Keratinocyte (primary cell): Measurements from ENCODE around the gene FAM24B. TPM values are rescaled to one million over a fixed set of nuclear protein-coding genes. Genes with fewer than 3 reads are reported as not detected.

Experiments used
- DNase-seq: peaks from one replicate; pipeline ENCODE4 v3.0.0-alpha.2; 2011; ENCODE audit warnings: low read depth, missing footprints, low spot score
- FAIRE-seq: peaks from 2 replicates; lab custom pipeline; 2011; peaks lifted over from hg19 to GRCh38; lab: Jason Lieb, UNC
- H2AFZ ChIP-seq: 2 replicates; pipeline ENCODE4 v1.6.0; 2012; ENCODE audit warnings: low read length, control low read depth, inconsistent platforms; ENCODE audit not compliant: control insufficient read depth
- H3K27ac ChIP-seq: 2 replicates; pipeline ENCODE4 v1.5.1; 2011; ENCODE audit warnings: low read length; ENCODE audit not compliant: control insufficient read depth, insufficient read depth
- H3K27me3 ChIP-seq: 3 replicates; pipeline ENCODE4 v1.6.0; 2011; ENCODE audit warnings: low read length; ENCODE audit not compliant: control insufficient read depth, insufficient read depth; ENCODE audit errors: extremely low read depth
- H3K36me3 ChIP-seq, 2 experiments: 2 replicates in 1 of 2; 3 replicates in 1 of 2; pipeline ENCODE4 v1.5.1; 2011; ENCODE audit warnings: low read length in 2 of 2, mild to moderate bottlenecking in 1 of 2; ENCODE audit not compliant: control insufficient read depth in 2 of 2, insufficient read depth in 2 of 2; ENCODE audit errors: extremely low read depth in 1 of 2
- H3K4me1 ChIP-seq: 3 replicates; pipeline ENCODE4 v1.5.1; 2011; ENCODE audit warnings: low read length; ENCODE audit not compliant: control insufficient read depth, insufficient read depth; ENCODE audit errors: extremely low read depth
- H3K4me2 ChIP-seq: 3 replicates; pipeline ENCODE4 v1.6.0; 2011; ENCODE audit warnings: low read depth, low read length; ENCODE audit not compliant: control insufficient read depth, insufficient read depth; ENCODE audit errors: extremely low read depth
- H3K4me3 ChIP-seq, 3 experiments: fragments of 200-600 bp in 1 of 3; sonication (generic) in 1 of 3; 2 replicates in 2 of 3; 3 replicates in 1 of 3; pipeline ENCODE4 v1.5.1; 2011 to 2016; ENCODE audit warnings: low read length in 3 of 3, mild to moderate bottlenecking in 3 of 3, control low read depth in 2 of 3, inconsistent platforms in 1 of 3, low read depth in 1 of 3, mixed read lengths in 1 of 3, mixed run types in 1 of 3, moderate library complexity in 1 of 3; ENCODE audit not compliant: control insufficient read depth in 2 of 3, insufficient read depth in 2 of 3; ENCODE audit errors: extremely low read depth in 1 of 3
- H3K79me2 ChIP-seq: 2 replicates; pipeline ENCODE4 v1.6.0; 2012; ENCODE audit warnings: low read length; ENCODE audit not compliant: control insufficient read depth, insufficient read depth
- H3K9ac ChIP-seq: 3 replicates; pipeline ENCODE4 v1.6.0; 2011; ENCODE audit warnings: low read length; ENCODE audit not compliant: control insufficient read depth, insufficient read depth; ENCODE audit errors: extremely low read depth
- H3K9me1 ChIP-seq: 3 replicates; pipeline ENCODE4 v1.6.0; 2011; ENCODE audit warnings: low read length; ENCODE audit not compliant: control insufficient read depth, insufficient read depth; ENCODE audit errors: extremely low read depth
- H3K9me3 ChIP-seq: 2 replicates; pipeline ENCODE4 v1.5.1; 2012; ENCODE audit warnings: low read depth, low read length; ENCODE audit not compliant: control insufficient read depth
- H4K20me1 ChIP-seq: 3 replicates; pipeline ENCODE4 v1.6.0; 2011; ENCODE audit warnings: low read length; ENCODE audit not compliant: control insufficient read depth, insufficient read depth; ENCODE audit errors: extremely low read depth
- EZH2 ChIP-seq: IDR thresholded peaks from one replicate; pipeline ENCODE4 v1.6.1; 2012; ENCODE audit warnings: inconsistent platforms, mild to moderate bottlenecking, low read length, moderate library complexity
- dilution Hi-C: fragments of 300-500 bp; cut with MboI; formaldehyde crosslinking; loops from one replicate; pipeline ENCODE4 v1.7.0; 2020; ENCODE audit warnings: low sequenced_read_pairs; ENCODE audit not compliant: extremely low pct_ligation_motif_present
- polyA minus RNA-seq, 3 experiments: library from RNA; depleted of rRNA, polyadenylated mRNA; stranded (reverse); fragments of >200 nt; gene quantifications; 1 replicate in 1 of 3; 2 replicates in 1 of 3; 3 replicates in 1 of 3; pipeline ENCODE4 v1.2.3, GENCODE V29; 2011
- polyA plus RNA-seq, 5 experiments: library from polyadenylated mRNA; depleted of rRNA in 3 of 5; stranded (reverse) in 3 of 5; stranded (forward) in 1 of 5; unstranded in 1 of 5; fragments of >200 nt; gene quantifications; 1 replicate in 1 of 5; 2 replicates in 3 of 5; 3 replicates in 1 of 5; pipeline versions ENCODE4 v1.2.1 to v1.2.3, GENCODE V29; 2011 to 2012; ENCODE audit warnings: missing spikeins in 2 of 5, low read depth in 1 of 5, low replicate concordance in 1 of 5
- TF ChIP-seq, protein P1 (sequence below), 3 experiments: IDR thresholded peaks in 1 of 3; conservative IDR thresholded peaks in 1 of 3; optimal IDR thresholded peaks in 1 of 3; 2 replicates in 2 of 3; 3 replicates in 1 of 3; pipeline versions ENCODE3 to v1.5.1; 2011; ENCODE audit warnings: low read length in 3 of 3, mild to moderate bottlenecking in 3 of 3, moderate library complexity in 2 of 3, control low read depth in 1 of 3, inconsistent platforms in 1 of 3; ENCODE audit not compliant: insufficient read depth in 2 of 3; ENCODE audit errors: extremely low read depth in 1 of 3

Gene FAM24B, protein sequence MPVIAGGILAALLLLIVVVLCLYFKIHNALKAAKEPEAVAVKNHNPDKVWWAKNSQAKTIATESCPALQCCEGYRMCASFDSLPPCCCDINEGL
- polyA plus RNA-seq (2.7 to 4.5 TPM (median 3.8 TPM) in 3 replicates), polyA minus RNA-seq (1.4 TPM in 1 of 3 replicates, not detected in the others)
- 1.5 TPM for polyA plus RNA-seq (2011; ENCODE audit: low read depth)
- polyA plus RNA-seq (2011; cell fraction: cytosol; rRNA removed): 3.4 and 3.5 TPM in 2 replicates
- polyA plus RNA-seq (2011; cell fraction: nucleus; rRNA removed): 9.3 and 10.0 TPM in 2 replicates
- polyA plus RNA-seq (2012; ENCODE audit: low replicate concordance): 4.3 and 5.6 TPM in 2 replicates
- polyA minus RNA-seq (2011; cell fraction: cytosol; rRNA and poly(A)+ RNA removed): not detected
- 0.84 and 1.9 TPM in 2 replicates for polyA minus RNA-seq (2011; cell fraction: nucleus; rRNA and poly(A)+ RNA removed)

DNA sequence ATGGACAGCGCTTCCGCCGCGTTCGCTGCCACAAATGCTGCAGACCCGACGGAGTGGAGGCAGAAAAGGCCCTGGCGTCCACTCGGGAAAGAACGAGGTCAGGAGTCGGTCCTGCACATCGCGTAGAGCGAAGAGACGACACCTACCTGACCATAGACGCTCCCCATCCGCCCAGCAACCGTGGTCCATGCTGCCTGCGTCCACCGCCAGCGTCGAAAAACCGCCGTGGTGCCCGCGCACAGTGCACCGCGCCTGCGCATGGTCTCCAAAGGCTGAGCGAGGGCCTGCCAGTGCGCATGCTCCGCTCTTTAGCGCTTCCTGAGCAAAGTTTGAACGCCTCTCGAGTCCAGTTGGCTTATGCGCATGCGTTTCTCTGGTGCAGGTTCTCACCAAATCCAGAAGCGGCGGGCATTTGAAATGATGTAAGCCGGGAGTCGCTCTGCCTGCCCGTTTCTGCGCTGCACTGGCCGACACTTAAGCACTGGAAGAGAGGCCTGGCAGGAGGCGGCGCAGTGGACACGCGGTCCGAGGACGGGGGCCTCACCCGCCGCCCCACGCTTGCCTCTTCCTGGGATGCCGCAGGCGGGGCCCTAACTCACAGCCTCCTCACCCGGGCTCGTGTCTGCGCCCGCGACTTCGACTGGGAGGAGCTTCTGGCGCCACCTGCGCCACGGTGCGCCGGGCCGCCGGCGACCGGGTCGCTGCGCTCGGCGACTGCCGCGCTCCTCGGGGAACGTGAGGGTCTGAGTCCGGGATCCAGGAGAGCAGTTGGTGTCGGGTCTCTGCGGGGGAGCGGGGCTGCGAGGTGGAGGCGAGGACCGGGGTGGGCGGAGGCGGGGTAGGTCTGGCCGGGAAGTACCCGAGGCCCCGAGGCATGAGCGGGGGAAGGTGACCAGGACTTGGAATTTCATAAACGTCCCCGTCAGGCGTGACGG, at the start of gene FAM24B:
TSS of gene FAM24B (minus strand) at position 243 of the 935 bp plus-strand sequence. CDS start 29,066 bp downstream, outside the sequence.
- peak within 1 kb of the TSS; percentile 100 for H2AFZ ChIP-seq
- H3K79me2 ChIP-seq: peaks cover 41% of the 10 kb centered on the region
- H3K27ac ChIP-seq: peak within 1 kb of the TSS; percentile 68
- H3K27me3 ChIP-seq: no peaks in the 10 kb centered on the region
- dilution Hi-C loops: no loop called here
- FAIRE-seq (peak; percentile 77), DNase-seq (peak; percentile 80)
- no peaks in the 10 kb centered on the region for H3K9me1 ChIP-seq
- H3K4me1 ChIP-seq: peaks cover 40% of the 10 kb centered on the region
- TF ChIP-seq, protein P1, sequence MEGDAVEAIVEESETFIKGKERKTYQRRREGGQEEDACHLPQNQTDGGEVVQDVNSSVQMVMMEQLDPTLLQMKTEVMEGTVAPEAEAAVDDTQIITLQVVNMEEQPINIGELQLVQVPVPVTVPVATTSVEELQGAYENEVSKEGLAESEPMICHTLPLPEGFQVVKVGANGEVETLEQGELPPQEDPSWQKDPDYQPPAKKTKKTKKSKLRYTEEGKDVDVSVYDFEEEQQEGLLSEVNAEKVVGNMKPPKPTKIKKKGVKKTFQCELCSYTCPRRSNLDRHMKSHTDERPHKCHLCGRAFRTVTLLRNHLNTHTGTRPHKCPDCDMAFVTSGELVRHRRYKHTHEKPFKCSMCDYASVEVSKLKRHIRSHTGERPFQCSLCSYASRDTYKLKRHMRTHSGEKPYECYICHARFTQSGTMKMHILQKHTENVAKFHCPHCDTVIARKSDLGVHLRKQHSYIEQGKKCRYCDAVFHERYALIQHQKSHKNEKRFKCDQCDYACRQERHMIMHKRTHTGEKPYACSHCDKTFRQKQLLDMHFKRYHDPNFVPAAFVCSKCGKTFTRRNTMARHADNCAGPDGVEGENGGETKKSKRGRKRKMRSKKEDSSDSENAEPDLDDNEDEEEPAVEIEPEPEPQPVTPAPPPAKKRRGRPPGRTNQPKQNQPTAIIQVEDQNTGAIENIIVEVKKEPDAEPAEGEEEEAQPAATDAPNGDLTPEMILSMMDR (optimal IDR thresholded peaks at IDR 0.05 in 1 of 3, IDR thresholded peaks at IDR 0.05 in 1 of 3, conservative IDR thresholded peaks at IDR 0.05 in 1 of 3; ENCODE audit: extremely low read depth in 1 of 3, insufficient read depth in 2 of 3, low read length in 3 of 3): no peak
- TF ChIP-seq EZH2: no peak
- H4K20me1 ChIP-seq: no peaks in the 10 kb centered on the region
- H3K9ac ChIP-seq: peak within 1 kb of the TSS; percentile 80
- peak within 1 kb of the TSS; percentile 93 for H3K4me2 ChIP-seq
- no peaks in the 10 kb centered on the region for H3K9me3 ChIP-seq
- peak within 1 kb of the TSS; percentile 66 to 91 (median 78) for H3K4me3 ChIP-seq
- no peaks in the 10 kb centered on the region for H3K36me3 ChIP-seq

DNA sequence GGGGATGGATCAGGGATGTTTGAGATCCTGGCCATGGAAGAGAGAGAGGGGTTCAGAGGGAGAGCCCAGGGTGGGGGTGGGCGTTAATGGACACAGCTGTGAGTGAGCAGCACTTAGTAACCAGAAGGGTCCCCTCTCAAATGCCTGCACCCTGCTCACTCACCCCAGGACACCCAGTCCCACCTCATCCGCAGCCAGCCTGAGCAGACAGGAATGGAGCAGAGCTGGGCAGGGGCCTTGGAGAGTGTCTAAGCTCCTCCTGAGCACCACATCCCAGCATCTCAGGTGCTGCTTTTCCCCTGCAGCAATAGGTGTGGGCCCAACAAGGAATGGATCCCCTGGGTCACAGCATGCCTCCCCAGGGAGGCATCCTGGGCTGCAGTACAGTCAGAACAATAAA, 36.3 kb upstream of the FAM24B start:
- dilution Hi-C loops: no loop called here
- Histone ChIP-seq H4K20me1 (no peaks in the 10 kb centered on the region), H3K27me3 (no peaks in the 10 kb centered on the region), H3K9me3 (no peaks in the 10 kb centered on the region), H3K4me2 (no peak overlapping the region), H3K4me3 (no peak overlapping the region), H3K36me3 (no peaks in the 10 kb centered on the region), H2AFZ (no peak overlapping the region), H3K9me1 (no peaks in the 10 kb centered on the region), H3K27ac (no peak overlapping the region), H3K9ac (no peak overlapping the region), H3K79me2 (no peaks in the 10 kb centered on the region), H3K4me1 (no peaks in the 10 kb centered on the region)
- TF ChIP-seq EZH2: no peak
- TF ChIP-seq, protein P1 (optimal IDR thresholded peaks at IDR 0.05 in 1 of 3, IDR thresholded peaks at IDR 0.05 in 1 of 3, conservative IDR thresholded peaks at IDR 0.05 in 1 of 3; ENCODE audit: extremely low read depth in 1 of 3, insufficient read depth in 2 of 3, low read length in 3 of 3): no peak
- FAIRE-seq: no peak
- no peak for DNase-seq
